ENCODE measurements around the gene BTNL8. TPM values are rescaled to one million over a fixed set of nuclear protein-coding genes. Genes with fewer than 3 reads are reported as not detected.

The BTNL8 gene
- total and polyA plus RNA-seq, 4 donors, result 0.81 to 7.2 (median 2.1) TPM

GRCh38 chr5:180852495-180852894 lies 46.5 kb upstream of the BTNL8 start:
- H3K4me1 ChIP-seq (ENCODE audit: control insufficient read depth in 5 of 5, insufficient read depth in 5 of 5, low read length in 5 of 5), result peaks cover 0 to 3% (median 0%) of the 10 kb centered on the region in 5 donors
- no peak overlapping the region for H3K4me3 ChIP-seq
- no peak for DNase-seq
- H3K9ac ChIP-seq (ENCODE audit: insufficient read depth in 1 of 2, low read length in 2 of 2), result no peak overlapping the region
- TF ChIP-seq CTCF (IDR thresholded peaks at IDR 0.05; ENCODE audit: control extremely low read depth, extremely low read depth), result no peak
- no peaks in the 10 kb centered on the region for H3K27me3 ChIP-seq (ENCODE audit: control insufficient read depth in 3 of 3, insufficient read depth in 3 of 3, low read length in 2 of 3)
- no peak for ATAC-seq (ENCODE audit: insufficient read depth, low FRiP score)
- peaks cover 24 to 62% (median 37%) of the 10 kb centered on the region in 4 donors for H3K36me3 ChIP-seq (ENCODE audit: control insufficient read depth in 4 of 4, insufficient read depth in 4 of 4, low read length in 4 of 4)
- H3K27ac ChIP-seq (ENCODE audit: low read depth in 1 of 2, low read length in 1 of 2), result no peak overlapping the region
- WGBS, 2 donors, result 85 to 94% methylated on average over 4 of the region's 4 CpGs
- peaks cover 0 to 36% (median 15%) of the 10 kb centered on the region in 4 donors for H3K9me3 ChIP-seq (ENCODE audit: control insufficient read depth in 4 of 4, insufficient read depth in 3 of 4, low read length in 3 of 4)

- no peaks in the 10 kb centered on the region for H3K27me3 ChIP-seq (ENCODE audit: control insufficient read depth in 3 of 3, insufficient read depth in 3 of 3, low read length in 2 of 3)
- H3K36me3 ChIP-seq (ENCODE audit: control insufficient read depth in 4 of 4, insufficient read depth in 4 of 4, low read length in 4 of 4), result peaks cover 24 to 57% (median 37%) of the 10 kb centered on the region in 4 donors
- WGBS, 2 donors, result 74 to 82% methylated on average over 13 of the region's 13 CpGs
- DNase-seq, result no peak
- H3K4me3 ChIP-seq, result no peak overlapping the region
- no peak overlapping the region for H3K9ac ChIP-seq (ENCODE audit: insufficient read depth in 1 of 2, low read length in 2 of 2)
- peaks cover 0 to 3% (median 0%) of the 10 kb centered on the region in 5 donors for H3K4me1 ChIP-seq (ENCODE audit: control insufficient read depth in 5 of 5, insufficient read depth in 5 of 5, low read length in 5 of 5)
- no peak for ATAC-seq (ENCODE audit: insufficient read depth, low FRiP score)
- peaks cover 0 to 30% (median 15%) of the 10 kb centered on the region in 4 donors for H3K9me3 ChIP-seq (ENCODE audit: control insufficient read depth in 4 of 4, insufficient read depth in 3 of 4, low read length in 3 of 4)
- no peak overlapping the region for H3K27ac ChIP-seq (ENCODE audit: low read depth in 1 of 2, low read length in 1 of 2)
- TF ChIP-seq CTCF (IDR thresholded peaks at IDR 0.05; ENCODE audit: control extremely low read depth, extremely low read depth), result no peak
Measured at GRCh38 chr5:180853121-180853847, 45.7 kb upstream of the BTNL8 start.

- TF ChIP-seq CTCF (IDR thresholded peaks at IDR 0.05; ENCODE audit: control extremely low read depth, extremely low read depth), result no peak
- H3K4me3 ChIP-seq, result no peak overlapping the region
- peaks cover 22 to 52% (median 35%) of the 10 kb centered on the region in 4 donors for H3K36me3 ChIP-seq (ENCODE audit: control insufficient read depth in 4 of 4, insufficient read depth in 4 of 4, low read length in 4 of 4)
- whole genome bisulfite sequencing, 2 donors, result 96 to 100% methylated on average over 1 of the region's 1 CpG
- H3K9me3 ChIP-seq (ENCODE audit: control insufficient read depth in 4 of 4, insufficient read depth in 3 of 4, low read length in 3 of 4), result peaks cover 0 to 27% (median 14%) of the 10 kb centered on the region in 4 donors
- H3K4me1 ChIP-seq (ENCODE audit: control insufficient read depth in 5 of 5, insufficient read depth in 5 of 5, low read length in 5 of 5), result peaks cover 0 to 3% (median 0%) of the 10 kb centered on the region in 5 donors
- H3K9ac ChIP-seq (ENCODE audit: insufficient read depth in 1 of 2, low read length in 2 of 2), result no peak overlapping the region
- no peak for ATAC-seq (ENCODE audit: insufficient read depth, low FRiP score)
- no peak for DNase-seq
- H3K27ac ChIP-seq (ENCODE audit: low read depth in 1 of 2, low read length in 1 of 2), result peak overlapping the region in 1 of 2 donors; percentile 35
- no peaks in the 10 kb centered on the region for H3K27me3 ChIP-seq (ENCODE audit: control insufficient read depth in 3 of 3, insufficient read depth in 3 of 3, low read length in 2 of 3)
Measured at GRCh38 chr5:180853848-180854176, 45.1 kb upstream of the BTNL8 start.
